ENCODE data around the gene MSN. TPM values are rescaled to one million over a fixed set of nuclear protein-coding genes. Genes with fewer than 3 reads are reported as not detected.

Gene MSN
- total RNA-seq: 978 and 1,161 TPM in 2 replicates

GRCh38 chrX:65667503-65668376 lies at the start of gene MSN:
Gene MSN, plus strand, starts transcription at chrX:65667654. Its CDS starts 188 bp downstream, at chrX:65667842.

Other genes with a start within 250 kb of the MSN start
- gene LAS1L, start 132.9 kb upstream of the MSN start, total RNA-seq: 29.3 and 32.9 TPM in 2 replicates